Adrenal gland (tissue), 12 donors: Measurements from ENCODE around the gene TP53RK. TPM values are rescaled to one million over a fixed set of nuclear protein-coding genes. Genes with fewer than 3 reads are reported as not detected.

Source experiments
- DNase-seq, 7 donors: peaks; one replicate each; pipeline ENCODE4 v3.0.0-alpha.2; 2019 to 2020
- H3K27ac ChIP-seq, 5 donors: fragments of 200-600 bp; sonication (generic) in 4 of 5; 1 replicate in 3 of 5; 2 replicates in 2 of 5; pipeline versions ENCODE4 v1.5.1 to v1.8.0; 2016 to 2020; ENCODE audit warnings: mild to moderate bottlenecking in 1 of 5
- H3K27me3 ChIP-seq: fragments of 200-600 bp; 2 replicates; pipeline ENCODE4 v1.8.0; 2021
- H3K36me3 ChIP-seq, 2 donors: fragments of 200-600 bp; replicated peaks in 1 of 2; 1 replicate in 1 of 2; 2 replicates in 1 of 2; pipeline versions ENCODE4 v1.5.1 to v1.8.0; 2018 to 2022
- H3K4me1 ChIP-seq, 2 donors: fragments of 200-600 bp; replicated peaks in 1 of 2; 1 replicate in 1 of 2; 2 replicates in 1 of 2; pipeline versions ENCODE4 v1.5.1 to v1.8.0; 2018 to 2021
- H3K4me3 ChIP-seq, 4 donors: fragments of 200-600 bp; sonication (generic) in 3 of 4; one replicate each; pipeline ENCODE4 v1.5.1; 2016 to 2018
- H3K9me3 ChIP-seq, 3 donors: fragments of 200-600 bp; sonication (generic) in 1 of 3; replicated peaks in 1 of 3; 1 replicate in 2 of 3; 2 replicates in 1 of 3; pipeline versions ENCODE4 v1.5.1 to v1.8.0; 2016 to 2021
- CTCF ChIP-seq, 6 experiments: fragments of 450-650 bp in 4 of 6; fragments of 200-600 bp in 2 of 6; sonication (generic) in 1 of 6; IDR thresholded peaks; 1 replicate in 5 of 6; 2 replicates in 1 of 6; pipeline versions ENCODE4 v1.5.1 to v1.8.0; 2016 to 2021; ENCODE audit warnings: antibody characterized with exemption in 6 of 6, mild to moderate bottlenecking in 2 of 6, moderate library complexity in 1 of 6
- POLR2A ChIP-seq, 2 donors: fragments of 450-650 bp; IDR thresholded peaks; one replicate each; pipeline ENCODE4 v1.6.1; 2017; ENCODE audit warnings: antibody characterized with exemption in 2 of 2, mild to moderate bottlenecking in 2 of 2, moderate library complexity in 1 of 2
- WGBS, 4 donors: extraction: QIAGEN DNeasy Blood & Tissue Kit in 2 of 4; methylation state at CpG; one replicate each; pipeline versions ENCODE4 v1.1.5 to v1.1.7; 2013 to 2017; 5-methylcytosine and 5-hydroxymethylcytosine counted together
- intact Hi-C, 2 donors: fragments of 100-400 bp; cut with DNase I; formaldehyde crosslinking; loops; one replicate each; pipeline versions ENCODE4 v1.14.1 to v1.15.0; 2022 to 2023
- polyA plus RNA-seq, 3 donors: library from polyadenylated mRNA; stranded (reverse); fragments of 200-250 nt in 2 of 3; fragments of 350-450 nt in 1 of 3; fragmentation: Illumina TruSeq in 1 of 3; extraction: RNeasy Lipid Tissue Mini Kit (QIAGEN cat#74804) in 1 of 3; gene quantifications; one replicate each; pipeline ENCODE4 v1.2.3, GENCODE V29; 2013 to 2014
- total RNA-seq, 9 donors: library from RNA; depleted of rRNA in 4 of 9; stranded (reverse); fragments of >200 nt in 4 of 9; fragments of 120-200 nt in 1 of 9; fragmentation: NEBNext Ultra II Directional in 1 of 9; extraction: Animal tissue kit (Norgen Biotek cat#: 25700) in 1 of 9; gene quantifications; one replicate each; pipeline versions ENCODE4 v1.1.0 to v1.2.4, GENCODE V29; 2013 to 2023
- donor health status: healthy with polysubstance abuse.
- donor health status: Bipolar disorder and iron deficiency.
- donor health status: DM: yes; HTN: yes; CAD: no.
- donor health status: DM: no; HTN: no; CAD: no.
- donor health status: DM: no; HTN: no; CAD: no.
- donor health status: DM: yes; HTN: yes; CAD: no.

The TP53RK gene
- total and polyA plus RNA-seq, 12 donors: 8.9 to 35.0 (median 16.9) TPM

- Histone ChIP-seq H3K9me3 (no peaks in the 10 kb centered on the region), H3K4me1 (no peaks in the 10 kb centered on the region), H3K36me3 (no peaks in the 10 kb centered on the region), H3K4me3 (no peak overlapping the region), H3K27me3 (no peaks in the 10 kb centered on the region), H3K27ac (no peak overlapping the region)
- no peak for TF ChIP-seq POLR2A (IDR thresholded peaks at IDR 0.05)
- no peak for TF ChIP-seq CTCF (IDR thresholded peaks at IDR 0.05)
- intact Hi-C loops: no loop called here
- WGBS, 4 donors: 83 to 92% (median 87%) methylated on average over 1 of the region's 1 CpG
- no peak for DNase-seq
Measured at GRCh38 chr20:46721476-46721875, 32.2 kb upstream of the TP53RK start.

- Histone ChIP-seq H3K27ac (no peak overlapping the region), H3K4me1 (no peaks in the 10 kb centered on the region), H3K4me3 (no peak overlapping the region), H3K36me3 (no peaks in the 10 kb centered on the region), H3K9me3 (no peaks in the 10 kb centered on the region), H3K27me3 (no peaks in the 10 kb centered on the region)
- TF ChIP-seq CTCF (IDR thresholded peaks at IDR 0.05): no peak
- no peak for TF ChIP-seq POLR2A (IDR thresholded peaks at IDR 0.05)
- no peak for DNase-seq
- intact Hi-C loops: no loop called here
Measured at GRCh38 chr20:46720776-46721425, 31.7 kb upstream of the TP53RK start.

- Histone ChIP-seq H3K4me3 (no peak overlapping the region), H3K4me1 (peaks cover 0 to 2% of the 10 kb centered on the region in 2 donors), H3K27ac (no peak overlapping the region), H3K9me3 (no peaks in the 10 kb centered on the region), H3K36me3 (no peaks in the 10 kb centered on the region), H3K27me3 (no peaks in the 10 kb centered on the region)
- no peak for DNase-seq
- 78 to 92% (median 88%) methylated on average over 1 of the region's 1 CpG for WGBS, 4 donors
- intact Hi-C loops: no loop called here
- TF ChIP-seq POLR2A (IDR thresholded peaks at IDR 0.05) (no peak), CTCF (IDR thresholded peaks at IDR 0.05) (no peak)
Measured at GRCh38 chr20:46720019-46720418, 30.8 kb upstream of the TP53RK start.

GRCh38 chr20:46717818-46718541, 28.7 kb upstream of the TP53RK start:
- Histone ChIP-seq H3K4me1 (peaks cover 0 to 8% of the 10 kb centered on the region in 2 donors), H3K4me3 (no peak overlapping the region), H3K36me3 (no peaks in the 10 kb centered on the region), H3K9me3 (no peaks in the 10 kb centered on the region), H3K27me3 (no peaks in the 10 kb centered on the region), H3K27ac (no peak overlapping the region)
- TF ChIP-seq POLR2A (IDR thresholded peaks at IDR 0.05): no peak
- no peak for TF ChIP-seq CTCF (IDR thresholded peaks at IDR 0.05)
- no peak for DNase-seq
- intact Hi-C loops: no loop called here
- WGBS, 4 donors: 91 to 95% (median 93%) methylated on average over 9 of the region's 9 CpGs
